IMR-90 (cell line): Measurements from ENCODE around the gene PCCA. TPM values are rescaled to one million over a fixed set of nuclear protein-coding genes. Genes with fewer than 3 reads are reported as not detected.
A peak's percentile ranks its signal among the peaks of the same experiment; 100 is the strongest.

Source experiments
- ATAC-seq: fragments of 200-7000 bp; cut with Tn5 transposase; 2 replicates; pipeline ENCODE4 v1.9.1; 2020; ENCODE audit warnings: low read depth, mild to moderate bottlenecking, moderate library complexity
- BruUV-seq: library from RNA; stranded (reverse); fragments of 400-500 nt; replicated peaks from 2 replicates; lab custom pipeline; 2021; lab: Mats Ljungman, UMichigan
- CTCF ChIA-PET: fragments of 300-600 bp; formaldehyde crosslinking; extraction: SDS; loops from one replicate; lab custom pipeline; 2021; ENCODE audit warnings: antibody characterized with exemption; lab: Yijun Ruan, JAX
- POLR2A ChIA-PET: fragments of 300-600 bp; sonication (Branson Sonifier 250); formaldehyde crosslinking; loops from one replicate; lab custom pipeline; 2022; ENCODE audit warnings: antibody characterized with exemption; ENCODE audit not compliant: unreplicated experiment; lab: Charles Lee
- DNase-seq: peaks from one replicate; pipeline ENCODE4 v3.0.0; 2013
- H2AFZ ChIP-seq: replicated peaks from 2 replicates; pipeline ENCODE3; 2013; ENCODE audit warnings: low read length, mild to moderate bottlenecking; ENCODE audit not compliant: poor library complexity
- H2AK5ac ChIP-seq: 2 replicates; pipeline ENCODE4 v1.6.1; 2013; ENCODE audit warnings: low read depth, low read length, inconsistent platforms
- H2AK9ac ChIP-seq: replicated peaks from 2 replicates; pipeline ENCODE3; 2013; ENCODE audit warnings: mild to moderate bottlenecking, low read depth, low read length, moderate library complexity; ENCODE audit not compliant: poor library complexity
- H2BK120ac ChIP-seq: 2 replicates; pipeline ENCODE4 v1.6.1; 2013; ENCODE audit warnings: low read depth, low read length, inconsistent platforms
- H2BK15ac ChIP-seq: 3 replicates; pipeline ENCODE4 v1.6.1; 2013; ENCODE audit warnings: low read depth, low read length, inconsistent platforms
- H2BK20ac ChIP-seq: 2 replicates; pipeline ENCODE4 v1.6.1; 2013; ENCODE audit warnings: low read depth, mild to moderate bottlenecking, inconsistent platforms, low read length, moderate library complexity
- H2BK5ac ChIP-seq: 2 replicates; pipeline ENCODE4 v1.6.1; 2013; ENCODE audit warnings: mild to moderate bottlenecking, low read depth, low read length, inconsistent platforms; ENCODE audit not compliant: poor library complexity, severe bottlenecking
- H3K14ac ChIP-seq: replicated peaks from 2 replicates; pipeline ENCODE4 v1.6.1; 2013; ENCODE audit warnings: low read depth, low read length, inconsistent platforms
- H3K18ac ChIP-seq: 2 replicates; pipeline ENCODE4 v1.6.1; 2013; ENCODE audit warnings: low read depth, low read length, control low read depth
- H3K23ac ChIP-seq: 2 replicates; pipeline ENCODE4 v1.6.1; 2013; ENCODE audit warnings: low read depth, low read length, inconsistent platforms
- H3K27ac ChIP-seq: 2 replicates; pipeline ENCODE4 v1.5.1; 2013; ENCODE audit warnings: mild to moderate bottlenecking, control low read depth, low read length; ENCODE audit not compliant: insufficient read depth
- H3K27me3 ChIP-seq: 2 replicates; pipeline ENCODE4 v1.6.1; 2013; ENCODE audit warnings: low read length; ENCODE audit not compliant: control insufficient read depth, insufficient read depth
- H3K36me3 ChIP-seq: 2 replicates; pipeline ENCODE4 v1.6.1; 2013; ENCODE audit warnings: low read length, mixed read lengths; ENCODE audit not compliant: control insufficient read depth, insufficient read depth
- H3K4ac ChIP-seq: 2 replicates; pipeline ENCODE4 v1.6.1; 2013; ENCODE audit warnings: low read depth, low read length, inconsistent platforms
- H3K4me1 ChIP-seq: 2 replicates; pipeline ENCODE4 v1.6.1; 2013; ENCODE audit warnings: low read length, mixed read lengths; ENCODE audit not compliant: control insufficient read depth, insufficient read depth
- H3K4me2 ChIP-seq: 2 replicates; pipeline ENCODE4 v1.6.1; 2013; ENCODE audit warnings: low read depth, mild to moderate bottlenecking, control low read depth, low read length, moderate library complexity
- H3K4me3 ChIP-seq: 2 replicates; pipeline ENCODE4 v1.5.1; 2013; ENCODE audit warnings: low read depth, mild to moderate bottlenecking, control low read depth, low read length, moderate library complexity; ENCODE audit not compliant: insufficient read depth
- H3K56ac ChIP-seq: 2 replicates; pipeline ENCODE4 v1.6.1; 2013; ENCODE audit warnings: low read length, inconsistent platforms; ENCODE audit not compliant: insufficient read depth; ENCODE audit errors: extremely low read depth
- H3K79me1 ChIP-seq, 2 experiments: 2 replicates each; pipeline ENCODE4 v1.6.1; 2013; ENCODE audit warnings: low read length in 2 of 2, inconsistent platforms in 1 of 2, low read depth in 1 of 2
- H3K9ac ChIP-seq: 2 replicates; pipeline ENCODE4 v1.6.1; 2013; ENCODE audit warnings: low read depth, low read length, control low read depth
- H3K9me1 ChIP-seq: 2 replicates; pipeline ENCODE4 v1.6.1; 2013; ENCODE audit warnings: low read length, inconsistent platforms; ENCODE audit not compliant: insufficient read depth
- H3K9me3 ChIP-seq: 2 replicates; pipeline ENCODE4 v1.6.1; 2013; ENCODE audit warnings: low read length; ENCODE audit not compliant: control insufficient read depth, insufficient read depth
- H4K20me1 ChIP-seq: 2 replicates; pipeline ENCODE4 v1.6.1; 2013; ENCODE audit warnings: low read length, inconsistent platforms; ENCODE audit not compliant: insufficient read depth
- H4K5ac ChIP-seq: 2 replicates; pipeline ENCODE4 v1.6.1; 2013; ENCODE audit warnings: mild to moderate bottlenecking, low read depth, low read length, control low read depth
- H4K8ac ChIP-seq, 2 experiments: 2 replicates each; pipeline ENCODE4 v1.6.1; 2013; ENCODE audit warnings: low read depth in 2 of 2, low read length in 2 of 2, control low read depth in 1 of 2, inconsistent platforms in 1 of 2
- H4K91ac ChIP-seq: 2 replicates; pipeline ENCODE4 v1.6.1; 2013; ENCODE audit warnings: low read depth, low read length, inconsistent platforms; ENCODE audit not compliant: insufficient read depth
- BHLHE40 ChIP-seq: fragments of 150-350 bp; IDR thresholded peaks from 2 replicates; pipeline ENCODE4 v1.6.1; 2016; ENCODE audit warnings: mild to moderate bottlenecking, low read depth, low read length
- CEBPB ChIP-seq: IDR thresholded peaks from 2 replicates; pipeline ENCODE4 v1.6.1; 2012; ENCODE audit warnings: low read depth, low read length, improper control_type of control experiment
- FOS ChIP-seq: fragments of 150-350 bp; IDR thresholded peaks from 2 replicates; pipeline ENCODE4 v1.6.1; 2016; ENCODE audit warnings: low read depth, low read length
- MAZ ChIP-seq: IDR thresholded peaks from 2 replicates; pipeline ENCODE4 v1.6.1; 2012; ENCODE audit warnings: low read depth, mild to moderate bottlenecking, low read length, improper control_type of control experiment, moderate library complexity, borderline replicate concordance
- NFE2L2 ChIP-seq: fragments of 150-350 bp; IDR thresholded peaks from 2 replicates; pipeline ENCODE4 v1.6.1; 2016; ENCODE audit warnings: low read depth, mild to moderate bottlenecking, low read length
- RAD21 ChIP-seq: IDR thresholded peaks from 2 replicates; pipeline ENCODE4 v1.6.1; 2012; ENCODE audit warnings: low read length, improper control_type of control experiment
- RCOR1 ChIP-seq: IDR thresholded peaks from 2 replicates; pipeline ENCODE4 v1.6.1; 2012; ENCODE audit warnings: mild to moderate bottlenecking, low read length, improper control_type of control experiment; ENCODE audit not compliant: insufficient replicate concordance
- RFX5 ChIP-seq: IDR thresholded peaks from 2 replicates; pipeline ENCODE4 v1.8.0; 2012; ENCODE audit warnings: low read depth, mild to moderate bottlenecking, low read length, moderate library complexity
- WGBS, 2 experiments: methylation state at CpG; one replicate each; pipeline versions ENCODE4 v1.1.5 to v1.1.7; 2013; ENCODE audit warnings: missing lambda C conversion rate in 2 of 2; ENCODE audit not compliant: insufficient read length in 1 of 2; ENCODE audit errors: extremely low coverage in 2 of 2; 5-methylcytosine and 5-hydroxymethylcytosine counted together
- dilution Hi-C: fragments of 300-500 bp; cut with HindIII; formaldehyde crosslinking; loops from one replicate; pipeline ENCODE4 v1.14.3; 2018; ENCODE audit warnings: low sequenced_read_pairs; ENCODE audit not compliant: unreplicated experiment
- in situ Hi-C: fragments of 300-500 bp; cut with MboI; formaldehyde crosslinking; loops from 3 replicates; pipeline ENCODE4 v1.14.3; 2019; ENCODE audit warnings: low sequenced_read_pairs, inconsistent platforms, mixed read lengths
- intact Hi-C: fragments of 100-400 bp; cut with micrococcal nuclease; formaldehyde crosslinking; loops from 2 replicates; pipeline ENCODE4 v1.10.0; 2022
- polyA plus RNA-seq, 3 experiments: library from polyadenylated mRNA; depleted of rRNA; stranded (reverse); fragments of >200 nt; gene quantifications; 2 replicates each; pipeline ENCODE4 v1.2.3, GENCODE V29; 2012; ENCODE audit warnings: low replicate concordance in 1 of 3
- total RNA-seq: library from RNA; depleted of rRNA; stranded (reverse); fragments of >200 nt; gene quantifications from 2 replicates; pipeline ENCODE4 v1.2.3, GENCODE V29; 2012

PCCA gene
- total and polyA plus RNA-seq, 2 of the 4 experiments (the other 2 are of a cell fraction): 7.6 to 24.0 TPM

- no peak overlapping the region for H3K27ac ChIP-seq
- no peak overlapping the region for H2AK5ac ChIP-seq
- in situ Hi-C loops: no loop called here
- H3K36me3 ChIP-seq: 0 out of 2 replicates have a peak, but pooled peaks cover 2% of the 10 kb centered on the region
- H4K5ac ChIP-seq: no peak overlapping the region
- no peak overlapping the region for H3K56ac ChIP-seq
- POLR2A ChIA-PET: no interaction called here
- intact Hi-C loops: no loop called here
- H2BK15ac ChIP-seq: no peak overlapping the region
- H2BK5ac ChIP-seq: no peak overlapping the region
- 0 out of 2 replicates have a peak overlapping the region, but pooled peaks have one; percentile 5 for H2BK20ac ChIP-seq
- H3K4me2 ChIP-seq: peak overlapping the region; percentile 3; the same call in 1 of the 2 replicates
- no peak overlapping the region for H3K4ac ChIP-seq
- no peaks in the 10 kb centered on the region for H3K27me3 ChIP-seq
- H3K23ac ChIP-seq: no peak overlapping the region
- no peak overlapping the region for H3K9ac ChIP-seq
- DNase-seq: peak; percentile 96
- dilution Hi-C loops: no loop called here
- CTCF ChIA-PET: no interaction called here
- BruUV-seq: no TSS peak
- H2BK120ac ChIP-seq: no peak overlapping the region
- H3K14ac ChIP-seq: no peak overlapping the region
- TF ChIP-seq RAD21 (no peak), RFX5 (no peak), NFE2L2 (0 out of 2 replicates have a peak, but pooled peaks have one; percentile 42), BHLHE40 (peak; percentile 77), MAZ (0 out of 2 replicates have a peak, but pooled peaks have one; percentile 28), FOS (peak; percentile 98), RCOR1 (peak; percentile 20), CEBPB (peak; percentile 71; the same call in 1 of the 2 replicates)
- no peaks in the 10 kb centered on the region for H3K9me3 ChIP-seq
- H4K91ac ChIP-seq: no peak overlapping the region
- H3K4me1 ChIP-seq: peaks cover 2% of the 10 kb centered on the region; the same call in 1 of the 2 replicates
- H3K79me1 ChIP-seq: peaks cover 7 to 31% of the 10 kb centered on the region in 2 experiments
- peak; percentile 75 for ATAC-seq
- no peak overlapping the region for H4K8ac ChIP-seq
- no peak overlapping the region for H3K4me3 ChIP-seq
- H3K9me1 ChIP-seq: peaks cover 11% of the 10 kb centered on the region
- H2AK9ac ChIP-seq: no peak overlapping the region
- H3K18ac ChIP-seq: no peak overlapping the region
- H4K20me1 ChIP-seq: peaks cover 11% of the 10 kb centered on the region; the same call in 1 of the 2 replicates
- no CpG with 5 or more reads among the region's 3 CpGs for WGBS, 2 experiments
- no peak overlapping the region for H2AFZ ChIP-seq
Observed at GRCh38 chr13:100131863-100132574, 43.1 kb downstream of the PCCA start.
